Bronchial epithelial cell (primary cell): Measurements from ENCODE around the gene SLC4A5. TPM values are rescaled to one million over a fixed set of nuclear protein-coding genes. Genes with fewer than 3 reads are reported as not detected.
A peak's percentile ranks its signal among the peaks of the same experiment; 100 is the strongest.

ENCODE experiments used
- DNase-seq: peaks from one replicate; pipeline ENCODE4 v3.0.0-alpha.2; 2010; ENCODE audit warnings: low read depth
- FAIRE-seq: peaks from 2 replicates; lab custom pipeline; 2011; peaks lifted over from hg19 to GRCh38; lab: Jason Lieb, UNC
- H3K27me3 ChIP-seq: 2 replicates; pipeline ENCODE4 v1.5.1; 2011; ENCODE audit warnings: low read length; ENCODE audit not compliant: control insufficient read depth, insufficient read depth
- H3K36me3 ChIP-seq: 2 replicates; pipeline ENCODE4 v1.5.1; 2011; ENCODE audit warnings: low read length; ENCODE audit not compliant: control insufficient read depth, insufficient read depth
- H3K4me3 ChIP-seq: 2 replicates; pipeline ENCODE4 v1.5.1; 2011; ENCODE audit warnings: mild to moderate bottlenecking, low read depth, low read length, control low read depth
- total RNA-seq: library from RNA; depleted of rRNA; stranded (reverse); fragments of >200 nt; gene quantifications from 2 replicates; pipeline ENCODE4 v1.2.1, GENCODE V29; 2014
- TF ChIP-seq, protein P1 (sequence below): IDR thresholded peaks from 2 replicates; pipeline ENCODE4 v1.5.1; 2011; ENCODE audit warnings: mild to moderate bottlenecking, moderate library complexity, low read length, control low read depth, inconsistent platforms; ENCODE audit not compliant: insufficient read depth, severe bottlenecking

The SLC4A5 gene
- total RNA-seq, 1 donor from 2014 or later = under 0.01 TPM

DNA sequence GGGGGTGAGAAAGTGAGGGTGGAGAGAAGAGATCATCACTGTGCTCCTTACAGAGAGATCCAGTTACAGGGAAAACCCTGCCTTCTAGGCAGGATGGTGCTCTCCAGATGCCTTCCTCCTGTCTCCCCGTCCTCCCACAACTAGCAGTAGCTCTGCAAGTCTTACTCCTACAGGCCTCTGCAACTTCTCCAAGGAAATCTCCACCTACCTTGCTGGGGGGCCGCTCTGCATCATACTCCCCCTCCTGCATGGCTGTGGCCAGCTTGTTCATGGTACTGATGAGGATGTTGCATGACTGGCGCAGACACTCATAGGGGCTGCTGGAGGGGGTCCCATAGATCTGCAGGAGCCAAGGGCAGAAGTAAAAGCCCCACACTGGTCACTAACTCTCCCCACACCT is 22.8 kb upstream of the SLC4A5 start:
- TF ChIP-seq, protein P1, sequence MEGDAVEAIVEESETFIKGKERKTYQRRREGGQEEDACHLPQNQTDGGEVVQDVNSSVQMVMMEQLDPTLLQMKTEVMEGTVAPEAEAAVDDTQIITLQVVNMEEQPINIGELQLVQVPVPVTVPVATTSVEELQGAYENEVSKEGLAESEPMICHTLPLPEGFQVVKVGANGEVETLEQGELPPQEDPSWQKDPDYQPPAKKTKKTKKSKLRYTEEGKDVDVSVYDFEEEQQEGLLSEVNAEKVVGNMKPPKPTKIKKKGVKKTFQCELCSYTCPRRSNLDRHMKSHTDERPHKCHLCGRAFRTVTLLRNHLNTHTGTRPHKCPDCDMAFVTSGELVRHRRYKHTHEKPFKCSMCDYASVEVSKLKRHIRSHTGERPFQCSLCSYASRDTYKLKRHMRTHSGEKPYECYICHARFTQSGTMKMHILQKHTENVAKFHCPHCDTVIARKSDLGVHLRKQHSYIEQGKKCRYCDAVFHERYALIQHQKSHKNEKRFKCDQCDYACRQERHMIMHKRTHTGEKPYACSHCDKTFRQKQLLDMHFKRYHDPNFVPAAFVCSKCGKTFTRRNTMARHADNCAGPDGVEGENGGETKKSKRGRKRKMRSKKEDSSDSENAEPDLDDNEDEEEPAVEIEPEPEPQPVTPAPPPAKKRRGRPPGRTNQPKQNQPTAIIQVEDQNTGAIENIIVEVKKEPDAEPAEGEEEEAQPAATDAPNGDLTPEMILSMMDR = no peak
- peaks cover 48% of the 10 kb centered on the region for H3K36me3 ChIP-seq
- FAIRE-seq (peak; percentile 36), DNase-seq (no peak)
- no peak overlapping the region for H3K4me3 ChIP-seq
- H3K27me3 ChIP-seq = no peaks in the 10 kb centered on the region

GRCh38 chr2:74364533-74365505 is 21.6 kb upstream of the SLC4A5 start:
- H3K27me3 ChIP-seq = no peaks in the 10 kb centered on the region
- peak; percentile 68 for FAIRE-seq
- TF ChIP-seq, protein P1 = no peak
- peaks cover 43% of the 10 kb centered on the region for H3K36me3 ChIP-seq
- no peak for DNase-seq
- H3K4me3 ChIP-seq = no peak overlapping the region

DNA sequence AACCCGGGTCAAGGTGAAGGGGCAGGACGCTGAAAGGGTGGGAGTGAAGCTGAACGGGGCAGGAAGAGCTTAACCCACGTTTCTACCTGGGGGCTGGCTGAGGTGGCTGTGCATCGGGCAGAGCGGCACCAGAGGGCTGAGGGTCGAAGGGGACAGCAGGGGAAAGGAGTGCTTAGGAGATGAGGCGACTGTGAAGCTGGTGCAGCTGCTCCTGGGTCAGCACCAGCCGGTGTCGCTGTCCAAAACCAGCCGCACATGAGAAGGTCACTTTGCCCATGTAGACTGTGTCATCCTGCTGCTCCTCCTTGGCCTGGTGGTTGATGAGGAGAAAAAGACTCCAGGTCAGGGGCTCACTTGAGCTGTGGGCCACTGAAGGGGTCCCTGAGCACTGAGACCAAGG is 18.1 kb upstream of the SLC4A5 start:
- no peak for DNase-seq
- TF ChIP-seq, protein P1 = no peak
- H3K27me3 ChIP-seq = no peaks in the 10 kb centered on the region
- H3K4me3 ChIP-seq = no peak overlapping the region
- H3K36me3 ChIP-seq = peaks cover 29% of the 10 kb centered on the region
- FAIRE-seq = no peak

- no peak overlapping the region for H3K4me3 ChIP-seq
- DNase-seq (no peak), FAIRE-seq (no peak)
- TF ChIP-seq, protein P1 = no peak
- H3K27me3 ChIP-seq = no peaks in the 10 kb centered on the region
- peaks cover 12% of the 10 kb centered on the region for H3K36me3 ChIP-seq
Measured at GRCh38 chr2:74357627-74358026, 14.4 kb upstream of the SLC4A5 start.

GRCh38 chr2:74349889-74350288 is 6.7 kb upstream of the SLC4A5 start:
- DNase-seq (no peak), FAIRE-seq (no peak)
- Histone ChIP-seq H3K27me3 (no peaks in the 10 kb centered on the region), H3K4me3 (no peak overlapping the region), H3K36me3 (no peaks in the 10 kb centered on the region)
- TF ChIP-seq, protein P1 = no peak
